ENCODE measurements around the gene SLC38A3.

SLC38A3 gene

DNA sequence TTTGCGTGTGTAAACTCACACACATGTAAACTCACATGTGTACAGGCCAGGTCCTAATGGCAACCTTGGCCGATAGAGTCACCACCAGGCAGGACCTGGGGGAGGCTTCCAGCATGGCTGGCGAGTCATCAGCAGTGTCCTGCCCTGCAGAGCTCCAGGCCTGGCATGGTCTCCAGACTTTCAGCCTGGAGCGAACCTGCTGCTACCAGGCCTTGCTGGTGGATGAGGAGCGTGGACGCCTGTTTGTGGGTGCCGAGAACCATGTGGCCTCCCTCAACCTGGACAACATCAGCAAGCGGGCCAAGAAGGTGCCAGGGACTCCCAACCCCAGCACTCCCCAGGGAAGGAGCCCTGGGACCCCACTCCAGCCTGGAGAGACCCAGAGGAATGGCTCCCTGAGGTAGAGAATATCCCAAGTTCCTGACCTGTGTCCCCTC, 64.9 kb downstream of the SLC38A3 start:
- DNase-seq: no peak

DNA sequence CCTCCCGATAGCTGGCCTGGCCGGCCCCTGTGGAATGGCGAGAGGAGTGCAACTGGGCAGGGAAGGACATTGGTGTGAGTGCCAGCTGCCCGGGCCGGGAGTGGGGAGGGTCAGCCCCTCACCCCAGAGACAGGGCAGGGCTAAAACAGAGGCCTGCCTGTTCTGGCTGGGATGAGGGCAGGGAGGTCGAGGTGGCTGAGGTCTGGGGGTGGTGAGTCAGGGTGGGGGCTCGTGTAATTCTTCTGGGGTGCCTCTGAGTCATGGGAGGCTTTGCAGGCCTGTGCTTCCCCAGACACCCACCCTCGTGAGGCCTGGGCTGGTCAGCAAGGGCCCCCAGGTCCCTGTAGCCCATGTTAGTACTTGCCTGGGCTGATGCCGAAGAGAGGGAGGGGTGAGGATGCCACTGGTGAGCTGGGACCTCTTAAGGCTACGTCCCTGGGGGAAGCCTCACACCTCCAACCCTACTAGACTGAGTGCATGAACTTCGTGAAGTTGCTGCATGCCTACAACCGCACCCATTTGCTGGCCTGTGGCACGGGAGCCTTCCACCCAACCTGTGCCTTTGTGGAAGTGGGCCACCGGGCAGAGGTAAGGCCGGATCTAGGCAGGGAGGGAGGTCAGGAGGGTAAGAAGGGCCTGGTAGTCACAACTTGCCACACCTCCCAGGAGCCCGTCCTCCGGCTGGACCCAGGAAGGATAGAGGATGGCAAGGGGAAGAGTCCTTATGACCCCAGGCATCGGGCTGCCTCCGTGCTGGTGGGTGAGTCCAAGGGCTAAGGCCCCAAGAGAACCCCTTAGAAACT, 65.6 kb downstream of the SLC38A3 start:
- no peak for DNase-seq

All from hematopoietic multipotent progenitor cell treated with erythropoietin and hydrocortisone succinate and interleukin-3 and kit ligand, for 6 days (in vitro differentiated cells).